ENCODE results near the gene PRTN3. TPM values are rescaled to one million over a fixed set of nuclear protein-coding genes. Genes with fewer than 3 reads are reported as not detected.

The PRTN3 gene
- total and polyA plus RNA-seq, 3 experiments from 2014 or later, result not detected

DNA sequence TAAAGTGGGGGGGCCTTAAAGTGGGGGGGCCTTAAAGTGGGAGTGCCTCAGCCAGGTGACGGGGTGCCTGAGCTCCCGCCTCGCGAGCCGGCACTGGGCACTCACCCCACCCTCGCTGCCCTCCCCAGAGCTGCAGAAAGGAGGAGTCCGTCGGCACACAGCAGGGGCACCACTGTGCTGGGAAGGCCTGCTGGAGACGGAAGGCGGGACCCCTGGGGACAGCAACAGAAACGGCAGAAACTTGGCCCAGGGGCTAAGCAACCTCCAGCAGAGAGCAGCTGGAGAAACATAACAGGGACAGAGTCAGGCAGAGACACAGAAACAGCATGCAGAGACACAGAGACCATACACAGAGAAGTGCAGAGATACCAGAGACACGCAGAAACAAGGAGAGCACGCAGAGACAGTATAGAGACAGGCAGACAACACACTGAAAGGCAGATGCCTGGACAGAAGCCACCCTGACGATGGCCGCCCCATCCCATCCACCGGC, 26.5 kb downstream of the PRTN3 start:
- Histone ChIP-seq H3K4me1 (ENCODE audit: insufficient read depth, low read length) (peaks cover 25% of the 10 kb centered on the region), H3K9me3 (ENCODE audit: low read length) (no peaks in the 10 kb centered on the region), H3K4me3 (ENCODE audit: low read length) (no peak overlapping the region), H3K36me3 (ENCODE audit: insufficient read depth, low read length) (peaks cover 8% of the 10 kb centered on the region), H3K27me3 (ENCODE audit: insufficient read depth, low read length, poor library complexity, severe bottlenecking) (no peaks in the 10 kb centered on the region), H3K27ac (ENCODE audit: low read depth, low read length) (no peak overlapping the region)
- no peak for DNase-seq
- Mint-ChIP-seq H3K9me3 (no peaks in the 10 kb centered on the region), H3K27ac (peak overlapping the region in 2 of 8 donors; percentile 65 to 70), H3K27me3 (peaks cover 0 to 4% of the 10 kb centered on the region in 2 donors), H3K36me3 (peaks cover 0 to 28% (median 4%) of the 10 kb centered on the region in 3 donors), H3K4me1 (peaks cover 20 to 33% (median 26%) of the 10 kb centered on the region in 3 donors), H3K4me3 (no peak overlapping the region)
- ChIA-PET CTCF (interaction anchor here (0.5 to 6.3 kb wide), 2 partner anchors 16 to 53 kb away, joined by 3 to 107 read pairs; partner anchors contain the start of gene KISS1R), POLR2A (interaction anchor here (0.8 kb wide), 1 partner anchor 117 kb away, joined by 4 read pairs; no protein-coding TSS in a partner anchor)

DNA sequence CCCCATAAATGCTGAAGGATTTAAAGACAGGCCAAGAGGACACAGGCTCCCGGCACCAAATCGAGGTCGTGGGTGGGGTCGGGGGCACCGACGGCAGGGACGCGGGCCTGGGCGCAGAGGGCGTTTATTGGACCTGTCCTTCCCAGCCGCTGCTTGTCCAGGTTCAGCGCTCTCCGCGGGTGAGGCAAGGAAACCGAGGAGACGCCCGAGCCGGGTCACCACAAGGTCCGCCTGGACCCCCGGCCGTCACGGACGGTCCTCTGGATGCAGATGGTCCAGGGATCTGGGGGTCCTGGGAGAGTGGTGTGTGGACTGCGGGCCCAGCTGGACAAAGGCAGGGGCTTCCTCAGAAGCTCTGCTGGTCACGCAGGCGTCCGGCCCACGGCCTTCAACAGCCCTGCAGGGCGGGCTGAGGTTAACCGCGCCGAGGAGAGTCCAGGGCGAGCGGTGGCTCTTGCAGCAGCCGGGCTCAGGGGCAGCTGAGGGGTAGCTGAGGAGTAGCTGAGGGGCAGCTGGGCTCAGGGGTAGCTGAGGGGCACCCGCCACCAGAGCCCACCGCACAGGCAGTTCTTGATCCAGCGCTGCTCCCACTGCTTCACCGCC, 27.2 kb downstream of the PRTN3 start:
- no peaks in the 10 kb centered on the region for H3K9me3 ChIP-seq (ENCODE audit: low read length)
- CTCF ChIA-PET, result interaction anchor here (1.0 to 6.3 kb wide), 2 partner anchors 12 to 52 kb away, joined by 4 to 107 read pairs; partner anchors contain the start of gene KISS1R
- H3K4me1 Mint-ChIP-seq, result peaks cover 19 to 32% (median 24%) of the 10 kb centered on the region in 3 donors
- POLR2A ChIA-PET, result interaction anchor here (0.8 kb wide), 1 partner anchor 117 kb away, joined by 4 read pairs; no protein-coding TSS in a partner anchor
- DNase-seq, result no peak
- H3K27me3 ChIP-seq (ENCODE audit: insufficient read depth, low read length, poor library complexity, severe bottlenecking), result no peaks in the 10 kb centered on the region
- H3K27ac ChIP-seq (ENCODE audit: low read depth, low read length), result no peak overlapping the region
- peak overlapping the region in 1 of 8 donors; percentile 65 for H3K27ac Mint-ChIP-seq
- peaks cover 8% of the 10 kb centered on the region for H3K36me3 ChIP-seq (ENCODE audit: insufficient read depth, low read length)
- H3K4me3 Mint-ChIP-seq, result no peak overlapping the region
- H3K9me3 Mint-ChIP-seq, result no peaks in the 10 kb centered on the region
- peaks cover 0 to 5% of the 10 kb centered on the region in 2 donors for H3K27me3 Mint-ChIP-seq
- H3K4me1 ChIP-seq (ENCODE audit: insufficient read depth, low read length), result peaks cover 21% of the 10 kb centered on the region
- no peak overlapping the region for H3K4me3 ChIP-seq (ENCODE audit: low read length)
- H3K36me3 Mint-ChIP-seq, result peaks cover 0 to 32% (median 4%) of the 10 kb centered on the region in 3 donors

DNA sequence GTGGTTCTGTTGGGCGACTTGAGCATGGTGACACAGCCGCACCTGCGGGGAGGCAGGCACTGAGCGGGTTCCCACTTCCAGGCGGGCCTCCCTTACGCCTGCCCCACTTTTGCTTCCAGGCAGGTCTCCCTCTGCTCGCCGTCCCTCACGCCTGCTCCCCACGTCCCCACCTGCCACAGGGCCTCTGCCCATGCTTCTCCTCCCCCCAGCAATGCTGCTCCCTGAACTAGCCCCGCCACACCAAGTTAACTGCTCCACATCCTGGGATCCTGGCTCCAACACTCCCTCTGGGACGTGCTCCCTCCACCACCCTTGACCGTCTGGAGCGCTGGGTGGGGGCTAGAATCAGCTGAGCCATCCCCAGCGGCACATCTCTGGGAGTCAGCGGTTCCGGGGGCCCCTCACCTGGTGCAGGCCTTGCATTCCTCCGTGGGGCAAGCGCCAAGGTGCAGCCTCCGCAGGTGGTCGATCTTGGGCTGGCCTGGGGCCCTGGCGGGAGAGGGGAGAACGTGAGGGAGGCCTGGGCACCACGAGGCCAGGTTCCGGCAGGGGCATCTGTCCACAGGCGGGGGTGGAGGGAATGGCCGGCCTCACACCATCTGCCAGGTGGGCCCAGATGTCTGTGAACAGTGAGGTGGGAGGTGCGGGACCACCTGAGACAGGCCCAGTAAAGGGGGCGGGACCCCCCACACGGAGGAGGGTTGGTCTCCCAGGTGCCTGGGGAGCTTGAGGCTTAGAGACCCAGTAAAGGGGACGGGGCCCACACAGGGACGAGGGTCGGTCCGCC, 27.9 kb downstream of the PRTN3 start:
- peaks cover 0 to 5% of the 10 kb centered on the region in 2 donors for H3K27me3 Mint-ChIP-seq
- H3K27ac Mint-ChIP-seq, result no peak overlapping the region
- no peak overlapping the region for H3K4me3 Mint-ChIP-seq
- ChIA-PET CTCF (interaction anchor here (1.0 to 6.3 kb wide), 2 partner anchors 12 to 52 kb away, joined by 4 to 107 read pairs; partner anchors contain the start of gene KISS1R), POLR2A (no interaction called here)
- H3K36me3 ChIP-seq (ENCODE audit: insufficient read depth, low read length), result peaks cover 8% of the 10 kb centered on the region
- H3K4me1 ChIP-seq (ENCODE audit: insufficient read depth, low read length), result peaks cover 19% of the 10 kb centered on the region
- peaks cover 13 to 25% (median 21%) of the 10 kb centered on the region in 3 donors for H3K4me1 Mint-ChIP-seq
- H3K9me3 ChIP-seq (ENCODE audit: low read length), result no peaks in the 10 kb centered on the region
- H3K9me3 Mint-ChIP-seq, result no peaks in the 10 kb centered on the region
- H3K4me3 ChIP-seq (ENCODE audit: low read length), result no peak overlapping the region
- no peak for DNase-seq
- H3K27me3 ChIP-seq (ENCODE audit: insufficient read depth, low read length, poor library complexity, severe bottlenecking), result no peaks in the 10 kb centered on the region
- H3K27ac ChIP-seq (ENCODE audit: low read depth, low read length), result no peak overlapping the region
- peaks cover 0 to 32% (median 4%) of the 10 kb centered on the region in 3 donors for H3K36me3 Mint-ChIP-seq

DNA sequence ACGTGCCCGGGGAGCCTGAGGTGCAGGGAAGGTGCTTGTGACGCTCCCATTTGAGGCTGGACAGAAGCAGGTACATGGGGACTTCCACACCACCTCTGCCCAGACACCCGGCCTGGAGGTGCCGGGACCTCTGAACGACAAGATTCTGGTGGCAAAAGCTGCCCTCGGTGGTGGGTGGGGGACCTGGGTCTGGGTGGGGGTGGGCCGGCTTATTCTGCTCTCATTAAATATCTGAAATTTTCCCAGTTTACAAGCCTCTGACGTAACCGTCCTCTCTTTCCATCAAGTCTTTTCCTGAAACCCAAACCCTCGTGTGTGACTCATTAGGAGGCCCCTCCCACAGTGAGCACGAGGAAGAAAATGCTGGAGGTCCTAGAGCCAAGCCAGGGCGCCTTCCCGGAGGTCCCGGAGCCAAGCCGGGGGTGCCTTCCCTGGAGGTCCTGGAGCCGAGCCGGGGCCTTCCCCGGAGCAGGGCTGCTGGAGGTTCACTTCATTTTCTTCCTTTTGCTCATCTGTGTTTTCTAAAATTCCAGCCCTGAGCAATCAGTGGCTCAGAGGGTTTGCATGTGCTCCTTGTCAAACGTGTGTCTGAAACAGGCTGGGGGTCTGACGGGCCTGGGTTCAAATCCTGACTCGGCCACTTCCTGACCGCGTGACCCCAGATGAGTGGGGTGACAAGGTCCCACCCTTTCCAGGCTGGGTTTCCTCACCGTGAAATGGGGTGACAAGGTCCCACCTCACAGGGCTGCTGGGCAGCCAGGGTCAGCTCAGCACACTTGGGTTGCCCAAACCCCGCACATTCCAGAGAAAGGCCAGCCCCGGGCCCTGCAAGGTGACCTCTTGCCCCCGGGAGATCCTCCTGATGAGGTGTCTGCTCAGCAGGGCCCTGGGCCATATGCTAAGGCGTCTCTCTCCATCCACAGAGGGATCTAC, 28.7 kb downstream of the PRTN3 start:
- peaks cover 0 to 32% (median 4%) of the 10 kb centered on the region in 3 donors for H3K36me3 Mint-ChIP-seq
- Histone ChIP-seq H3K36me3 (ENCODE audit: insufficient read depth, low read length) (peaks cover 8% of the 10 kb centered on the region), H3K4me3 (ENCODE audit: low read length) (no peak overlapping the region), H3K27ac (ENCODE audit: low read depth, low read length) (peak overlapping the region; percentile 16), H3K4me1 (ENCODE audit: insufficient read depth, low read length) (peaks cover 13% of the 10 kb centered on the region), H3K9me3 (ENCODE audit: low read length) (no peaks in the 10 kb centered on the region), H3K27me3 (ENCODE audit: insufficient read depth, low read length, poor library complexity, severe bottlenecking) (no peaks in the 10 kb centered on the region)
- no peak for DNase-seq
- H3K4me1 Mint-ChIP-seq, result peaks cover 10 to 20% (median 18%) of the 10 kb centered on the region in 3 donors
- H3K27ac Mint-ChIP-seq, result peak overlapping the region in 2 of 8 donors; percentile 63 to 64
- H3K9me3 Mint-ChIP-seq, result no peaks in the 10 kb centered on the region
- CTCF ChIA-PET, result interaction anchor here (1.0 to 1.2 kb wide), 2 partner anchors 13 to 114 kb away, joined by 3 to 4 read pairs; partner anchors contain the start of gene WDR18
- H3K27me3 Mint-ChIP-seq, result peaks cover 0 to 5% of the 10 kb centered on the region in 2 donors
- peak overlapping the region in 1 of 7 donors; percentile 42 for H3K4me3 Mint-ChIP-seq
- POLR2A ChIA-PET, result no interaction called here

DNA sequence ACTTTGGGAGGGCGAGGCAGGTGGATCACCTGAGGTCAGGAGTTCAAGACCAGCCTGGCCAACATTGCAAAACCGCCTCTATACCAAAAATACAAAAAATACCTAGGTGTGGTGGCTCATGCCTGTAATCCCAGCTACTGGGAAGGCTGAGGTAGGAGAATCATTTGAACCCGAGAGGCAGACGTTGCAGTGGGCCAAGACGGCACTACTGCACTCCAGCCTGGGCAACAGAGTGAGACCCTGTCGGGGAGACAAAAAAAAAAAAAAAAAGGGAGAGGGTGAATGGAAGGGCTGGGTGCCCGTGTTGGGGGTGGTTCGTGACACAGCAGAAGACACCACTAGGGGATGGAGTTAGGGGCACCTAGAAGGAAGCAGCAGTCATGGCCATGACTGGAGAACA, 29.5 kb downstream of the PRTN3 start:
- Histone ChIP-seq H3K27ac (ENCODE audit: low read depth, low read length) (no peak overlapping the region), H3K9me3 (ENCODE audit: low read length) (no peaks in the 10 kb centered on the region), H3K36me3 (ENCODE audit: insufficient read depth, low read length) (peaks cover 8% of the 10 kb centered on the region), H3K4me3 (ENCODE audit: low read length) (no peak overlapping the region), H3K4me1 (ENCODE audit: insufficient read depth, low read length) (peaks cover 13% of the 10 kb centered on the region), H3K27me3 (ENCODE audit: insufficient read depth, low read length, poor library complexity, severe bottlenecking) (no peaks in the 10 kb centered on the region)
- H3K4me1 Mint-ChIP-seq, result peaks cover 10 to 17% (median 16%) of the 10 kb centered on the region in 3 donors
- peak overlapping the region in 3 of 8 donors; percentile 38 to 64 (median 63) for H3K27ac Mint-ChIP-seq
- ChIA-PET POLR2A (no interaction called here), CTCF (interaction anchor here (1.2 kb wide), 1 partner anchor 114 kb away, joined by 3 read pairs; the partner anchor contains the start of gene WDR18)
- no peaks in the 10 kb centered on the region for H3K9me3 Mint-ChIP-seq
- no peak for DNase-seq
- H3K27me3 Mint-ChIP-seq, result peaks cover 0 to 5% of the 10 kb centered on the region in 2 donors
- peak overlapping the region in 2 of 7 donors; percentile 42 to 58 for H3K4me3 Mint-ChIP-seq
- peaks cover 0 to 34% (median 4%) of the 10 kb centered on the region in 3 donors for H3K36me3 Mint-ChIP-seq

DNA sequence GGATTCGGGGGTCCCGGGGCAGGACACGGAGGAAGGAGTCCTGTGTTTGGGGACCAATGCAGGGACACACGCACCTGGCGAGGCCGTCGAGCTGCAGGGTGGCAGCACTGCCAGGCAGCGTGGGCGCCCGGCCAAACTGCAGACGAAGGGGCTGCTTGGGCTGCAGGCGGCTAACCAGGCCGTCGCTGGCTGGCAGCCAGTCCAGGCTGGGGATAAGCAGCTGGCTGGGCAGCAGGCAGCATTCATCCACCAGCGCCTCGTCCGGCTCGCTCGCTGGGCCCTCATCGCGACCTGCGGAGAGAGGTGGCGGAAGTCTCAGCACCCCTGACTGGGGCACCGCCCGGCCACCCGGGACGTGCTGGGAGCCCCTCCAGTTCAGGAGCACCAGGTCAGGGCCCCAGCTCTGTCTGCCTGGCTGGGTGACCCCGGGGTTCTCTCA, 30.2 kb downstream of the PRTN3 start:
- no peaks in the 10 kb centered on the region for H3K9me3 Mint-ChIP-seq
- no peak overlapping the region for H3K4me3 Mint-ChIP-seq
- no peak for DNase-seq
- peak overlapping the region in 1 of 8 donors; percentile 64 for H3K27ac Mint-ChIP-seq
- peaks cover 0 to 36% (median 4%) of the 10 kb centered on the region in 3 donors for H3K36me3 Mint-ChIP-seq
- Histone ChIP-seq H3K4me3 (ENCODE audit: low read length) (no peak overlapping the region), H3K4me1 (ENCODE audit: insufficient read depth, low read length) (peaks cover 13% of the 10 kb centered on the region), H3K36me3 (ENCODE audit: insufficient read depth, low read length) (peaks cover 8% of the 10 kb centered on the region), H3K9me3 (ENCODE audit: low read length) (no peaks in the 10 kb centered on the region), H3K27me3 (ENCODE audit: insufficient read depth, low read length, poor library complexity, severe bottlenecking) (no peaks in the 10 kb centered on the region), H3K27ac (ENCODE audit: low read depth, low read length) (no peak overlapping the region)
- ChIA-PET CTCF (interaction anchor here (1.6 kb wide), 1 partner anchor 45 kb away, joined by 5 read pairs; no protein-coding TSS in a partner anchor), POLR2A (no interaction called here)
- peaks cover 10 to 15% (median 14%) of the 10 kb centered on the region in 3 donors for H3K4me1 Mint-ChIP-seq
- peaks cover 0 to 5% of the 10 kb centered on the region in 2 donors for H3K27me3 Mint-ChIP-seq

Data from CD8-positive, alpha-beta memory T cell (primary cell).